ENCODE results near the gene MOB3A. TPM values are rescaled to one million over a fixed set of nuclear protein-coding genes. Genes with fewer than 3 reads are reported as not detected.

MOB3A gene
- total and polyA plus RNA-seq, 2 of the 8 experiments (the other 6 are each of a cell fraction or from before 2014, with no cell fraction given): 9.2 to 9.6 TPM

DNA sequence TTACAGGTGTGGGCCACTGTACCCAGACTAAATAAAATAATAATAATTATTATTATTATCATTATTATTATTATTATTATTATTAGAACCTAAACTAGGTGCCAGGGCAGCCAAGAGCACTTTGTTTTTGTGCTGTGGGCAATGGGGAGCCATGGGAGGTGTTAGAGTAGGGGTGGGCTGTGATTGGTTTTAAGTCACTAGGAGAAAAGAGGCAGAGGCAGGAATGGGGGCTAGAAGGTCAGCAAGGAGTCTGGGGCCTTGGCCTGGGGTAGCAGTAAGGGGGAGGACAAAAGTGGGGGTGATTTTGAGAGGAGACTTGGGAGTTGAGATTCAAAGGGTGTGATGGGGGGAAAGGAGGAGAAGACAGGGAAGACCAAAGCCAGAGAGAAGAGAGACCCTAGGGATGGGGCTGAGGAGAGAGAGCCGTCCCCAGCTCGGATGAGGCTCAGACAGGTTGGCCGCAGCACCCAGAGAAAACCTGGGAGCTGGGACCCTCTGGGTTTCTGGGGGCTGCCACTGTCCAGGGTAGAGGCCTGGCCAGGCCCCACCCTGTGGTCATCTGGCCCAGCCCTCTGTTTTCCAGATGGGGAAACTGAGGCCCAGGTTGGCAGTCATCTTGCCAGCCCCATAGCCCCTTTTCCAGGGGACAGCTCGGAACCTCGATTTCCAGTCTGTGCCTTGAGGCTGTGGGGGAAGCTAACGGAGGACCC, 62.9 kb downstream of the MOB3A start:
- no peak overlapping the region for H3K9ac ChIP-seq (replicated peaks in 1 of 4; ENCODE audit: extremely low read depth in 1 of 4, low read depth in 3 of 4, low read length in 3 of 4)
- CTCF ChIA-PET (ENCODE audit: partially characterized antibody): interaction anchor here (0.8 to 2.5 kb wide), 5 partner anchors 11 to 80 kb away, joined by 3 to 11 read pairs (median 5); no protein-coding TSS in a partner anchor
- peaks cover 0 to 11% (median 3%) of the 10 kb centered on the region in 4 experiments; a peak in 5 of 7 replicates for H3K4me1 ChIP-seq (replicated peaks in 1 of 4; ENCODE audit: control insufficient read depth in 3 of 4, insufficient read depth in 4 of 4, low read length in 3 of 4)
- H3K4me2 ChIP-seq (ENCODE audit: insufficient read depth in 1 of 2, low read depth in 2 of 2, low read length in 2 of 2): no peak overlapping the region
- no peak overlapping the region for H3K27ac ChIP-seq (ENCODE audit: low read depth, low read length)
- H3K4me3 ChIP-seq (ENCODE audit: extremely low read depth in 1 of 4, insufficient read depth in 2 of 4, low read depth in 3 of 4, low read length in 4 of 4): no peak overlapping the region
- H2BK120ac ChIP-seq (replicated peaks; ENCODE audit: low read depth, low read length): no peak overlapping the region
- H2BK15ac ChIP-seq (ENCODE audit: low read length): no peak overlapping the region
- no peak for DNase-seq (ENCODE audit: low read depth in 1 of 2, low spot score in 2 of 2)
- peaks cover 0 to 4% (median 0%) of the 10 kb centered on the region in 4 experiments; a peak in 1 of 8 replicates for H3K36me3 ChIP-seq (ENCODE audit: control insufficient read depth in 2 of 4, insufficient read depth in 4 of 4, low read length in 3 of 4)
- no peak overlapping the region for H4K5ac ChIP-seq (ENCODE audit: insufficient read length, low read depth, low read length)
- H3K23me2 ChIP-seq (ENCODE audit: low read depth, low read length): no peaks in the 10 kb centered on the region
- TF ChIP-seq KDM1A (IDR thresholded peaks at IDR 0.05; ENCODE audit: borderline replicate concordance, low read length) (0 out of 2 replicates have a peak, but pooled peaks have one; percentile 44), CHD1 (IDR thresholded peaks at IDR 0.05; ENCODE audit: low read depth, low read length) (no peak)
- WGBS, 2 experiments (ENCODE audit: extremely low coverage in 1 of 2, insufficient coverage in 1 of 2, insufficient read length in 1 of 2, insufficient replicate concordance in 2 of 2, low coverage in 1 of 2, low lambda C conversion rate in 2 of 2, missing lambda C conversion rate in 1 of 2): 92% methylated on average over 6 of the region's 6 CpGs; no CpG with 5 or more reads in 1 of the 2 experiments
- no peak overlapping the region for H3K4ac ChIP-seq (replicated peaks; ENCODE audit: insufficient read length, low read depth, low read length)
- H3K14ac ChIP-seq (ENCODE audit: insufficient read length): no peak overlapping the region
- peaks cover 7 to 8% of the 10 kb centered on the region in 2 experiments; a peak in 1 of 4 replicates for H3K9me3 ChIP-seq (ENCODE audit: insufficient read depth in 2 of 2, low read depth in 1 of 2, low read length in 1 of 2)
- no peak overlapping the region for H2BK12ac ChIP-seq (ENCODE audit: low read depth, low read length)
- no peak overlapping the region for H3K56ac ChIP-seq (replicated peaks; ENCODE audit: insufficient read length, low read depth, low read length)
- no peak overlapping the region for H3K18ac ChIP-seq (ENCODE audit: extremely low read depth, low read length)
- no peak overlapping the region for H2BK5ac ChIP-seq (ENCODE audit: low read depth, low read length)
- no peaks in the 10 kb centered on the region for H3K79me2 ChIP-seq (ENCODE audit: control insufficient read depth in 1 of 2, insufficient read depth in 2 of 2, low read length in 2 of 2)
- FAIRE-seq: no peak
- peaks cover 0 to 3% of the 10 kb centered on the region in 2 experiments for H4K20me1 ChIP-seq (replicated peaks in 1 of 2; ENCODE audit: control insufficient read depth in 1 of 2, insufficient read depth in 2 of 2, low read length in 2 of 2)
- 0 out of 2 replicates have a peak, but pooled peaks cover 2% of the 10 kb centered on the region for H3K79me1 ChIP-seq (ENCODE audit: low read depth, low read length)
- H4K91ac ChIP-seq (replicated peaks; ENCODE audit: insufficient read length, low read length): no peak overlapping the region
- H3K27me3 ChIP-seq (replicated peaks in 1 of 4; ENCODE audit: control insufficient read depth in 3 of 4, extremely low read depth in 1 of 4, insufficient read depth in 3 of 4, low read length in 3 of 4): no peaks in the 10 kb centered on the region
- no peak overlapping the region for H2AK5ac ChIP-seq (ENCODE audit: low read depth, low read length)
- no peak overlapping the region for H3K23ac ChIP-seq (ENCODE audit: insufficient read length)
- H2AFZ ChIP-seq (ENCODE audit: low read length): no peak overlapping the region
- peak overlapping the region; percentile 41; the same call in 1 of the 2 replicates for H4K8ac ChIP-seq (ENCODE audit: extremely low read depth, insufficient read depth, low read length)
- H2BK20ac ChIP-seq (ENCODE audit: low read length): no peak overlapping the region
- POLR2A ChIA-PET (ENCODE audit: partially characterized antibody): interaction anchor here (0.9 to 27.5 kb wide), 4 partner anchors 18 to 43 kb away, joined by 3 to 524 read pairs (median 3); partner anchors contain the start of gene MKNK2

Data from H1 (cell line).